DND-41 (cell line): ENCODE results near the gene RUFY3.

Source experiments
- CTCF ChIP-seq: IDR thresholded peaks from 2 replicates; pipeline ENCODE4 v1.5.1; 2012; ENCODE audit warnings: borderline replicate concordance, low read length, moderate library complexity, mild to moderate bottlenecking; ENCODE audit not compliant: poor library complexity, severe bottlenecking; ENCODE audit errors: extremely low read depth
- EZH2 ChIP-seq: IDR thresholded peaks from 3 replicates; pipeline ENCODE4 v1.6.1; 2012; ENCODE audit warnings: borderline replicate concordance, low read depth, mild to moderate bottlenecking, moderate library complexity, low read length, inconsistent platforms; ENCODE audit not compliant: severe bottlenecking

GRCh38 chr4:70816894-70817293, 95.1 kb downstream of the RUFY3 start:
- no peak for TF ChIP-seq CTCF
- no peak for TF ChIP-seq EZH2
